Chondrocyte (in vitro differentiated cells): ENCODE measurements around the gene SERPINI1. TPM values are rescaled to one million over a fixed set of nuclear protein-coding genes. Genes with fewer than 3 reads are reported as not detected.

Experiments
- DNase-seq: peaks from one replicate; pipeline ENCODE4 v3.0.0; 2021; ENCODE audit warnings: mixed read lengths, low spot score
- H3K27ac Mint-ChIP-seq: one replicate; pipeline ENCODE4 v1.8.0; 2021; ENCODE audit warnings: mild to moderate bottlenecking, moderate library complexity, mixed read lengths; ENCODE audit not compliant: unreplicated experiment
- H3K27me3 Mint-ChIP-seq: 2 replicates; pipeline ENCODE4 v1.8.0; 2021; ENCODE audit warnings: low read depth, mixed read lengths
- H3K36me3 Mint-ChIP-seq: 2 replicates; pipeline ENCODE4 v1.8.0; 2021; ENCODE audit warnings: low read depth, mixed read lengths
- H3K4me1 Mint-ChIP-seq: 2 replicates; pipeline ENCODE4 v1.8.0; 2021; ENCODE audit warnings: low read depth, mild to moderate bottlenecking, mixed read lengths
- H3K4me3 Mint-ChIP-seq: one replicate; pipeline ENCODE4 v1.8.0; 2021; ENCODE audit warnings: mild to moderate bottlenecking, moderate library complexity, mixed read lengths; ENCODE audit not compliant: unreplicated experiment
- H3K9me3 Mint-ChIP-seq: 2 replicates; pipeline ENCODE4 v1.8.0; 2021; ENCODE audit warnings: low read depth, mixed read lengths
- total RNA-seq: library from RNA; stranded (reverse); gene quantifications from 3 replicates; pipeline ENCODE4 v1.2.1, GENCODE V29; 2021
- TF ChIP-seq, protein P1 (sequence below): fragments of 200-600 bp; sonication (generic); IDR thresholded peaks from 2 replicates; pipeline ENCODE4 v1.5.0; 2021; ENCODE audit warnings: antibody characterized with exemption, mild to moderate bottlenecking, moderate library complexity

SERPINI1 gene
- total RNA-seq, 1 donor from 2014 or later, result 2.5 TPM

DNA sequence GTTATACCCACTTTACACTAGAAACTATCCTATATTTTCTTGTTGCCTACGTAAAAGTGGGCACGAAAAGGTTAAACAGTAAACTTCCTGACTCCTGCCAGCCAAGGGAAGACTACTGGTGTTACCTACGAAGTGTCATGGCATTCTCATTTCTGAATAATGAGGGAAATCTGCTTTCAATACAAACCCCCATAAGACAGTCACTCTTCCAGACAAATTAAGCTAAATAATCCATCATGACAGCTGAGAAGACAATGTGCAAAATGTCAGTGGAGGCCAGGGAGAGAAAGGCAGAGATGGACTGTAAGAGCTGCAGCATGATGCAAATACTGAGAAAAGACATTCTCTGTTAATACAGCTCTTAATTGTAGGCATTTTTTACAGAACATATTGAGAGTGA lies 136.5 kb downstream of the SERPINI1 start:
- Mint-ChIP-seq H3K4me3 (no peak overlapping the region), H3K27ac (no peak overlapping the region), H3K27me3 (peaks cover 22% of the 10 kb centered on the region), H3K4me1 (peaks cover 5% of the 10 kb centered on the region), H3K36me3 (no peaks in the 10 kb centered on the region), H3K9me3 (no peaks in the 10 kb centered on the region)
- TF ChIP-seq, protein P1, sequence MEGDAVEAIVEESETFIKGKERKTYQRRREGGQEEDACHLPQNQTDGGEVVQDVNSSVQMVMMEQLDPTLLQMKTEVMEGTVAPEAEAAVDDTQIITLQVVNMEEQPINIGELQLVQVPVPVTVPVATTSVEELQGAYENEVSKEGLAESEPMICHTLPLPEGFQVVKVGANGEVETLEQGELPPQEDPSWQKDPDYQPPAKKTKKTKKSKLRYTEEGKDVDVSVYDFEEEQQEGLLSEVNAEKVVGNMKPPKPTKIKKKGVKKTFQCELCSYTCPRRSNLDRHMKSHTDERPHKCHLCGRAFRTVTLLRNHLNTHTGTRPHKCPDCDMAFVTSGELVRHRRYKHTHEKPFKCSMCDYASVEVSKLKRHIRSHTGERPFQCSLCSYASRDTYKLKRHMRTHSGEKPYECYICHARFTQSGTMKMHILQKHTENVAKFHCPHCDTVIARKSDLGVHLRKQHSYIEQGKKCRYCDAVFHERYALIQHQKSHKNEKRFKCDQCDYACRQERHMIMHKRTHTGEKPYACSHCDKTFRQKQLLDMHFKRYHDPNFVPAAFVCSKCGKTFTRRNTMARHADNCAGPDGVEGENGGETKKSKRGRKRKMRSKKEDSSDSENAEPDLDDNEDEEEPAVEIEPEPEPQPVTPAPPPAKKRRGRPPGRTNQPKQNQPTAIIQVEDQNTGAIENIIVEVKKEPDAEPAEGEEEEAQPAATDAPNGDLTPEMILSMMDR, result no peak
- DNase-seq, result no peak

DNA sequence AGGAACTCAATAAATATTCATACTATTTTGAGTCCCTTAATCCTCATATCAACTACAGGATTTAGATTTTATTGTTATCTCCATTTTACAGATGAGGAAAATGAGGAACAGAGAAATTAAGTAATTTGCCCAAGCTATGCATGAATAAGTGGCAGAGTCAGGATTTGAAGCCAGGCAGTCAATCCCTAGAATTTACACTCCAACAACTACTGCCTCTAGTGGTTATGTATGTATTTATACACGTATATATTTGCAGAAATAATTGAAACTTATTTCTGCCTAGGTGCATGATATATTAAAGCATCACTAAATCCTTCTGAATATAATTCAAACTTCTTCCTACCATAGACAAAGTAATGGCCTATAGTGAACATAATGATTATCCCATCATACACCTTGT lies 137.4 kb downstream of the SERPINI1 start:
- no peak overlapping the region for H3K27ac Mint-ChIP-seq
- peaks cover 5% of the 10 kb centered on the region for H3K4me1 Mint-ChIP-seq
- no peak for DNase-seq
- TF ChIP-seq, protein P1, result peak; percentile 65
- no peaks in the 10 kb centered on the region for H3K36me3 Mint-ChIP-seq
- no peak overlapping the region for H3K4me3 Mint-ChIP-seq
- no peaks in the 10 kb centered on the region for H3K9me3 Mint-ChIP-seq
- peaks cover 27% of the 10 kb centered on the region for H3K27me3 Mint-ChIP-seq

DNA sequence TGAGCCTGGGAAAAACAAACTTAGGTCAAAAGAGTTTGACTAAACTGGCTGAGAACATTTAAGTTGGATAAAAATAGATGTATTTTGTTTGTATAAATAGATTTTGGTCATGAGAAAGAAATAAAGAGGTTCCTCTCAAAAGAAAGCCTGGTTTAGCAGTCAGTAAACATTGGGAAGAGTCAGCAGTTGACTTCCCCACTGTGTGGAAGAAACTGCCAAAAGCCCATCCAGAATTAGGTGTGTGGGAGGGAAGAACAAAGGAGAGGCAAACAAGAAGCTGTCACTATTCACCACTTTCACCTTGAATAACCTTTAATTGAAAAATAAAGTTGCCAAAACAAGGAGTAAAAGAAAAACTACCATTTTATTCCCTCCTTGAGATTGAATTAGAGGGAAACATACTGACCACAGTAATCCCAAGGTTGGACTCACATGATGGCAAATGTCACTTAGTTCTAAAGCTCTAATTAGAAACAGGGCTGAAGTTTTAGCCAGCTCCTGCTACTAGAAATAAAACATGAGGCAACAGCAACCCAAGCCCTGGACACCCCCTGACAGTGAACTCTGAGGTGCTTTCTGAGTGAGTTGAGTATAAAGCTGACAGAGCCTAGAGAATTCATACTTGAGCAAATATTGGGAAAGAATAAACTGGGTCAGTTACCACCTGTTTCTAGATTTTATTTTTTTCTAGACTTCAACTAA lies 139.3 kb downstream of the SERPINI1 start:
- Mint-ChIP-seq H3K4me1 (peaks cover 5% of the 10 kb centered on the region), H3K4me3 (no peak overlapping the region), H3K27me3 (peaks cover 27% of the 10 kb centered on the region), H3K9me3 (no peaks in the 10 kb centered on the region), H3K27ac (no peak overlapping the region), H3K36me3 (no peaks in the 10 kb centered on the region)
- TF ChIP-seq, protein P1, result no peak
- DNase-seq, result no peak

Other genes starting within 250 kb of the SERPINI1 start
- not detected in 3 replicates for gene WDR49, start 81.8 kb upstream of the SERPINI1 start, total RNA-seq
- 37.2 to 40.7 TPM (median 39.1 TPM) in 3 replicates for gene PDCD10, start 829 bp upstream of the SERPINI1 start, total RNA-seq